Measurements from ENCODE around the gene RBM47.

GRCh38 chr4:40552536-40552935 lies 77.1 kb downstream of the RBM47 start:
- TF ChIP-seq, protein P1, sequence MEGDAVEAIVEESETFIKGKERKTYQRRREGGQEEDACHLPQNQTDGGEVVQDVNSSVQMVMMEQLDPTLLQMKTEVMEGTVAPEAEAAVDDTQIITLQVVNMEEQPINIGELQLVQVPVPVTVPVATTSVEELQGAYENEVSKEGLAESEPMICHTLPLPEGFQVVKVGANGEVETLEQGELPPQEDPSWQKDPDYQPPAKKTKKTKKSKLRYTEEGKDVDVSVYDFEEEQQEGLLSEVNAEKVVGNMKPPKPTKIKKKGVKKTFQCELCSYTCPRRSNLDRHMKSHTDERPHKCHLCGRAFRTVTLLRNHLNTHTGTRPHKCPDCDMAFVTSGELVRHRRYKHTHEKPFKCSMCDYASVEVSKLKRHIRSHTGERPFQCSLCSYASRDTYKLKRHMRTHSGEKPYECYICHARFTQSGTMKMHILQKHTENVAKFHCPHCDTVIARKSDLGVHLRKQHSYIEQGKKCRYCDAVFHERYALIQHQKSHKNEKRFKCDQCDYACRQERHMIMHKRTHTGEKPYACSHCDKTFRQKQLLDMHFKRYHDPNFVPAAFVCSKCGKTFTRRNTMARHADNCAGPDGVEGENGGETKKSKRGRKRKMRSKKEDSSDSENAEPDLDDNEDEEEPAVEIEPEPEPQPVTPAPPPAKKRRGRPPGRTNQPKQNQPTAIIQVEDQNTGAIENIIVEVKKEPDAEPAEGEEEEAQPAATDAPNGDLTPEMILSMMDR (IDR thresholded peaks at IDR 0.05): no peak
- TF ChIP-seq ZFX (IDR thresholded peaks at IDR 0.05; ENCODE audit: borderline replicate concordance): no peak
